GM10248 (cell line): ENCODE results near the gene GORASP1.

ENCODE experiments used
- CTCF ChIA-PET: fragments of 300-600 bp; sonication (Branson Sonifier 250); formaldehyde crosslinking; extraction: SDS; loops from one replicate; lab custom pipeline; 2021; ENCODE audit warnings: antibody characterized with exemption; lab: Yijun Ruan, JAX
- POLR2A ChIA-PET: fragments of 350-650 bp; sonication (Branson Sonifier 250); formaldehyde crosslinking; extraction: SDS; loops from one replicate; lab custom pipeline; 2020; ENCODE audit warnings: antibody characterized with exemption; lab: Yijun Ruan, JAX
- DNase-seq: peaks from one replicate; pipeline ENCODE4 v3.0.0; 2012; ENCODE audit errors: extremely low spot score
- CTCF ChIP-seq: IDR thresholded peaks from 2 replicates; pipeline ENCODE4 v1.5.1; 2012; ENCODE audit warnings: mild to moderate bottlenecking, low read depth; ENCODE audit errors: extremely low read depth, missing control alignments, control extremely low read depth

GORASP1 gene

GRCh38 chr3:39137991-39138803, 30.8 kb upstream of the GORASP1 start:
- POLR2A ChIA-PET, result interaction anchor here (0.9 to 3.2 kb wide), 2 partner anchors 11 kb away, joined by 3 to 10 read pairs; no protein-coding TSS in a partner anchor
- no peak for TF ChIP-seq CTCF
- no peak for DNase-seq
- CTCF ChIA-PET, result interaction anchor here (0.7 to 4.0 kb wide), 5 partner anchors 8 to 154 kb away, joined by 3 to 26 read pairs (median 3); no protein-coding TSS in a partner anchor

- CTCF ChIA-PET, result interaction anchor here (2.4 to 4.0 kb wide), 2 partner anchors 11 to 154 kb away, joined by 7 to 26 read pairs; no protein-coding TSS in a partner anchor
- TF ChIP-seq CTCF, result no peak
- POLR2A ChIA-PET, result interaction anchor here (0.9 to 3.2 kb wide), 2 partner anchors 10 to 12 kb away, joined by 3 to 10 read pairs; no protein-coding TSS in a partner anchor
- no peak for DNase-seq
These were observed 30.1 kb upstream of the GORASP1 start for GRCh38 chr3:39137435-39137936.

GRCh38 chr3:39136533-39137434, 29.4 kb upstream of the GORASP1 start:
- ChIA-PET POLR2A (interaction anchor here (1.3 to 3.2 kb wide), 2 partner anchors 10 to 28 kb away, joined by 6 to 10 read pairs; no protein-coding TSS in a partner anchor), CTCF (interaction anchor here (0.8 to 4.0 kb wide), 6 partner anchors 9 to 155 kb away, joined by 3 to 26 read pairs (median 3); no protein-coding TSS in a partner anchor)
- TF ChIP-seq CTCF, result no peak
- DNase-seq, result no peak

- TF ChIP-seq CTCF, result no peak
- no peak for DNase-seq
- CTCF ChIA-PET, result interaction anchor here (0.8 to 4.0 kb wide), 8 partner anchors 8 to 157 kb away, joined by 3 to 26 read pairs (median 3); no protein-coding TSS in a partner anchor
- POLR2A ChIA-PET, result interaction anchor here (0.6 to 1.3 kb wide), 2 partner anchors 10 to 26 kb away, joined by 6 to 12 read pairs; no protein-coding TSS in a partner anchor
These were observed 27.9 kb upstream of the GORASP1 start for GRCh38 chr3:39135170-39135805.

GRCh38 chr3:39134305-39134704, 26.9 kb upstream of the GORASP1 start:
- POLR2A ChIA-PET, result interaction anchor here (0.6 kb wide), 1 partner anchor 133 kb away, joined by 4 read pairs; no protein-coding TSS in a partner anchor

More at GRCh38 chr3:39134305-39134704, 26.9 kb upstream of the GORASP1 start:
- TF ChIP-seq CTCF, result no peak
- no peak for DNase-seq
- CTCF ChIA-PET, result interaction anchor here (1.2 to 4.0 kb wide), 9 partner anchors 7 to 158 kb away, joined by 3 to 26 read pairs (median 5); partner anchors contain the start of genes GORASP1 and TTC21A
